Measurements from ENCODE around the gene XPOT.

The XPOT gene

DNA sequence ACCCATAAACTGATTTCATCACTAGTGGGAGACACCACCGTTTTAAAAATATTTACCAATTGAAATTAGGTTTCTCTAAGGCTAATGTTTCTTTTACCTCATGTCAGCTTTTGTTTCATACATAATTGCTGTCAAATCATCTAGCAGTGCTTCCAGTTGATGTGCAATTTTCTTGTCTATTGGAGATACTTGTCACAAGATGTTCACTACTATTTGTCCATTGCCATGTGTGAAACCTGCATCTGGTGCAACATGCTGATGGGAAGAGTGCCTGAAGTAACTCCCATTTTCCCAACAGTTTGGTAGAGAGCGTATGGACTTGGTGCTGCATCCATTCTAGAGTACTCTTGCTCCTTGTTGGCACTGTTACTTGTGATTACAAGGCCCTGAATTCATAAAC lies 9.7 kb downstream of the XPOT start:
- no peak for DNase-seq (ENCODE audit: low read depth in 2 of 2, low spot score in 1 of 2)

GRCh38 chr12:64418209-64418608 lies 14.0 kb downstream of the XPOT start:
- DNase-seq (ENCODE audit: low read depth in 2 of 2, low spot score in 1 of 2), result no peak

DNA sequence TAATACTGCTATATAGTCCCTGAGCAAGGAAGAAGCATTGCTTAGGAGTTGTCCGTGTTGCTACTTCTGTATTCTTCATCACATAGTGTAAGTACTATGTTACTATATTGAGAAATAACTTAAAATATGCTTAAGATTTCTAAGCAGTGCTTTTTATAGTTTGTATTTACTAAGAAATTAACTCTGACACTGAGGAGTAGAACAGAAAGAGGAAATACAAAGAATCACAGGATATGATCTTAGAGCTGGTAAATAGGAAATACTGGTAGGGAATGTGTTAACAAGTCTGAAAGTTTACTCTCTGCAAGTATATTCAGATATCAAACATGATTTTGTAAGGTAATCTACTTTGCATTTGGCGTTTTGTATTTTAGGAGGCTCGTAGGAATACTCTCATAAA lies 15.5 kb downstream of the XPOT start:
- no peak for DNase-seq (ENCODE audit: low read depth in 2 of 2, low spot score in 1 of 2)

- DNase-seq (ENCODE audit: low read depth in 2 of 2, low spot score in 1 of 2), result no peak
Measured at GRCh38 chr12:64427988-64428387, 23.8 kb downstream of the XPOT start.

GRCh38 chr12:64428956-64429355 lies 24.8 kb downstream of the XPOT start:
- DNase-seq (ENCODE audit: low read depth in 2 of 2, low spot score in 1 of 2), result no peak

DNA sequence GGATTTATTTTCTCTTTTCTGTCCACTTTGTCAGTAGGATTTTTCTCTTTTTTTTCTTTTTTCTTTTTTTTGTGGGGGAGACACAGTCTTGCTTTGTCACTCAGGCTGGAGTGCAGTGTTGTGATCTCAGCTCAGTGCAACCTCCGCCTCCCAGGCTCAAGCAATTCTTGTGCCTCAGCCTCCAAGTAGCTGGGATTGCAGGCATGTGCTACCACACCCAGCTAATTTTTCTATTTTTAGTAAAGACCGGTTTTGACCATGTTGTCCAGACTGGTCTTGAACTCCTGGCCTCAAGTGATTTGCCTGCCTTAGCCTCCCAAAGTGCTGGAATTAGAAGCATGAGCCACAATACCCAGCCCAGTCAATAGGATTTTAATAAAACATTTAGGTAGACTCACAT lies 26.7 kb downstream of the XPOT start:
- no peak for DNase-seq (ENCODE audit: low read depth in 2 of 2, low spot score in 1 of 2)

- DNase-seq (ENCODE audit: low read depth in 2 of 2, low spot score in 1 of 2), result no peak
Measured at GRCh38 chr12:64431791-64432190, 27.6 kb downstream of the XPOT start.

DNA sequence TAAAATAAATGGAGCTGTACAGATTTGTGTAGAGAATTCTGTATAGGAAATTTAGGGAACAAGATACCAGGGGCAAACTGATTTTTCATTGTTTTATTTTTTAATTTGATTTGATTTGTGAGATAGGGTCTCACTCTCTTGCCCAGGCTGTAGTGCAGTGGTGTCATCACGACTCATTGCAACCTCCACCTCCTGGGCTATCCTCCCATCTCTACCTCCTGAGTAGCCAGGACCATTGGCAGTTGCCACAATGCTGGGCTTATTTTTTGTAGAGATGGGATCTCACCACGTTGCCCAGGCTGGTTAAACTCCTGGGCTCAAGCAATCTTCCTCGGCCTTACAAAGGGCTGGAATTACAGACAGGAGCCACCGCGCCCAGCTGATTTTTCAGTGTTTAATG lies 29.7 kb downstream of the XPOT start:
- no peak for DNase-seq (ENCODE audit: low read depth in 2 of 2, low spot score in 1 of 2)

GRCh38 chr12:64440100-64440499 lies 35.9 kb downstream of the XPOT start:
- DNase-seq (ENCODE audit: low read depth in 2 of 2, low spot score in 1 of 2), result no peak

GRCh38 chr12:64445490-64445889 lies 41.3 kb downstream of the XPOT start:
- DNase-seq (ENCODE audit: low read depth in 2 of 2, low spot score in 1 of 2), result no peak

GRCh38 chr12:64446295-64446694 lies 42.1 kb downstream of the XPOT start:
- no peak for DNase-seq (ENCODE audit: low read depth in 2 of 2, low spot score in 1 of 2)

- no peak for DNase-seq (ENCODE audit: low read depth in 2 of 2, low spot score in 1 of 2)
Measured at GRCh38 chr12:64450057-64450640, 46.0 kb downstream of the XPOT start.

GRCh38 chr12:64450711-64451486 lies 46.7 kb downstream of the XPOT start:
- no peak for DNase-seq (ENCODE audit: low read depth in 2 of 2, low spot score in 1 of 2)

DNA sequence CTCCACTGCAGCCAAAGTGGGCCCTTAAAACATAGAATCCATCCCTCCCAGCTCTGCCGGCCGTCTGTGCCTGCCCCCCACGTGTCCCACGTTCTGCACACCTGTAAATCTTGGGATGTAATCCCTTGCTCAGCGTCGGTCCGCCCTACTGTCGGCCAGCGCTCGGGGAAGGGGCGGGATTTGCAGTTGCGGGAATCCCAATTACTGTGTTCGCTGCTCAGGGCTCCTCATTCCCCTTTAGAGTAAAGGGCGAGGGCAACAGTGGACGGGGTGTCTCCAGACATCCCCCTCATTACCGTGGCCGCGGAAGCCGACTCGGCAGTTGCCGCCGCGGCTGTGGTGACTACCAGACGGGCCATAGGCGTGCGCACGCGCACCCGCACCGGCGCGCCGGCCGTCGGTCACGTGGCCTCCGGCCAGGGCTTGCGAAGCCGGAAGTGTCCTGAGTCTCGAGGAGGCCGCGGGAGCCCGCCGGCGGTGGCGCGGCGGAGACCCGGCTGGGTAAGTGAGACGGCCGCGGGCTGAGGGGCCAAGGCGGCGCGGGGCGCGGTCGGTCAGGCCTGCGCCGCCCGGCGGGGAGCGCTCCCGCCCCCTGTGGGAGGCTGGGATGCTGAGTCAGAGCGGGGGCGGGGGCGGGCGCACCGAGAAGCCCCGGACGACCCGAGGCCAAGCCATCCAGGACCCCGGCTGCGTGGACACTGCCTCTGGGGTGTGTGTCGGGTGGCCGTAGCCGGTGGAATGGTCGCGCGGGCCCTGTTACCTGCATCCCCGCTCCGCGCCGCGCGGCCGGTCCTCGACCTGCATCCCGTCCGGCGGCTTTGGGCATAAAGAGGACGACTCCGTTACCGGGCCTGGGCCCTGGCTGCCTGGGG lies 47.7 kb downstream of the XPOT start, which contains the start of gene TBK1:
Gene TBK1 (plus strand): TSS at position 434 of the 872 bp plus-strand sequence. CDS start 3,751 bp downstream, outside the sequence.
- DNase-seq (ENCODE audit: low read depth in 2 of 2, low spot score in 1 of 2), result peak; percentile 18 to 39

GRCh38 chr12:64452559-64453329 lies 48.6 kb downstream of the XPOT start:
- no peak for DNase-seq (ENCODE audit: low read depth in 2 of 2, low spot score in 1 of 2)

DNA sequence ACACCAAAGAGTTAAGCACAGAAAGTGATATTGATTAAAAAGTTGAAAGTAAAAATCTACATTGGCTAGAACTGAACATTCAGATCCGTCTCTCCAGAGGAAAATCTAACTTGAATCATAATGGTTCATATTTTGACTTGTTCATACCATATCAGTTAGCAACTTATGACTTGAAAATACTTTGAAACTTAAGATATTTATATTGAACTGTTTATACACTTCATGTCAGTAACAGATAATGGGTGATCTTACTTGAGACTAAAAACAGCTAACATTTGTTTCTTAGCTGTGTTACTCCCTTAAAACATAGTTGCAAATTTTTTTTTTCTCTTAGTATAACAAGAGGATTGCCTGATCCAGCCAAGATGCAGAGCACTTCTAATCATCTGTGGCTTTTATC lies 51.3 kb downstream of the XPOT start:
- DNase-seq (ENCODE audit: low read depth in 2 of 2, low spot score in 1 of 2), result no peak

- DNase-seq (ENCODE audit: low read depth in 2 of 2, low spot score in 1 of 2), result no peak
Measured at GRCh38 chr12:64456119-64456518, 51.9 kb downstream of the XPOT start.

DNA sequence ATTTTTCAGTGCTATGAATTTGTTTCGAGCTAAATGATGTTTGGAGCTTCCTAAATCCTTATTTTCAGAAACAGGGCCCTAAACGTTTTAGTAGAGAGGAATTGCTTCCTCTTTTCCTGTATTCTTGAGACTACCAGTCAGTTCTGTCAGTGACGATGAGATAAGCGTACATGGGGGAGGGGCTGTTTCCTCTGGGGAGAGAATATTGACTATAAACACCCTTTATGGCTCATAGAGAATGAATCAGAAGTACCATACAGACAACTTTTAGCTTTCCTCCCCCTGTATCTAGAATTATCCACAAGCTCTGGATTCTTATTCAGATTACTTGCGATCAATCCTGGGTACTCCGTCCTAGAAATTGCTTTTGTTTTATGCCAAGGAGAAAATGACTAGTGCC lies 52.8 kb downstream of the XPOT start:
- DNase-seq (ENCODE audit: low read depth in 2 of 2, low spot score in 1 of 2), result no peak

DNA sequence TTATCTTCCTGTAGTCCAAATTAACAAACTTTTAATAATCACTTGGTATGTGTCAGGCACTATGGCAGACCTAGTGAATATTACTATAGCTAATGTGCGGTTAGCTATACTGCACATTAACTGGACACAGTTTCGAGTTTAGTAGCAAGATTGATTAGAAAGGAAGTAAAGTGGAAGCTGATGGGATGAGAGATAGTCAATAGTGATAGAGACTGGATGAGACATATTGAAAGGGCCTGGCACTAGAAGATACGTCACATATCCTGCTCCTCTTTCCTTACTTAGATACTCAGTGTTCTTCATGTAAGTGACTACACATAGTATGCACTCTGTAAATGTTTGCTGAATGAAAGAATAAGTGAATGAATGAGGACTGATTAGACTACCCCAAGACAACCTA lies 53.3 kb downstream of the XPOT start:
- DNase-seq (ENCODE audit: low read depth in 2 of 2, low spot score in 1 of 2), result no peak

DNA sequence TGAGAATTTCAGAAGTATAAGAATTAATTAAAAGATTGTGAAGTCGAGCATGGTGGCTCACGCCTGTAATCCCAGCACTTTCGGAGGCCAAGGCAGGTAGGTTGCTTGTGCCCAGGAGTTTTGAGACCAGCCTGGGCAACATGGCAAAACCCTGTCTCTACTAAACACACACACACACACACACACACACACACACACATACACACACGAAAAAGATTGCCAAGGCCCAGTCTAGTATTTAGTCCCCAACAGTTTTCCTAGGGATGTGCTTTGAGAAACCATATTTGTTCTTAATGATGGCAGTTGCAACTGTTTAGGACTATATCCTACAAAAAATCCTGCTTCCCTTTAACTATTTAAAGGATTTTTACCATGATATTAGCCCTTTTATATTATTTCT lies 53.7 kb downstream of the XPOT start:
- DNase-seq (ENCODE audit: low read depth in 2 of 2, low spot score in 1 of 2), result no peak

GRCh38 chr12:64459394-64459891 lies 55.3 kb downstream of the XPOT start:
- no peak for DNase-seq (ENCODE audit: low read depth in 2 of 2, low spot score in 1 of 2)

All from stimulated activated CD8-positive, alpha-beta memory T cell treated with anti-CD3 and anti-CD28 coated beads, Interleukin-4, amount 100 ng/mL, for 4 hours (primary cell).